Measurements from ENCODE around the gene ARHGAP6.

The ARHGAP6 gene

DNA sequence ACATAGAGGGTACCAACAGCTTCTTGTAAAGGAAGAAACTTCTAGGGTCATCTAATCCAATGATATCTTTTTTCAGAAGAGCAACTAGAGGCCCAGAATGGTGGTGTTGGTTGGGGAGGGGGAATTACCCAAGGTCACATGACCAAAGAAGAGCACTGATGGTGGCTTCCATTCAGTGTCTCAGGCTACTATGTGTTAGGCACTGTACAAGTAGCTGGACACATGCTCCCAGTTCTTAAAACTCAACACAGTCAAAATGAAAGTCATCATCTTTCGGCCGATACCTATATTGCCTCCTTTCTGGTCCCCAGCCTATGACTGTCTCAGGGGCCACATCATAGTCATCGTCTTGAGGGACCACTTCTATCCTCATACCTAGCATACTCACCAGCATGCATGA lies 88.1 kb downstream of the ARHGAP6 start:
- no peak overlapping the region for H3K4me3 ChIP-seq (ENCODE audit: low read depth, low read length)
- no peak for DNase-seq (ENCODE audit: low read depth)
- TF ChIP-seq, protein P1, sequence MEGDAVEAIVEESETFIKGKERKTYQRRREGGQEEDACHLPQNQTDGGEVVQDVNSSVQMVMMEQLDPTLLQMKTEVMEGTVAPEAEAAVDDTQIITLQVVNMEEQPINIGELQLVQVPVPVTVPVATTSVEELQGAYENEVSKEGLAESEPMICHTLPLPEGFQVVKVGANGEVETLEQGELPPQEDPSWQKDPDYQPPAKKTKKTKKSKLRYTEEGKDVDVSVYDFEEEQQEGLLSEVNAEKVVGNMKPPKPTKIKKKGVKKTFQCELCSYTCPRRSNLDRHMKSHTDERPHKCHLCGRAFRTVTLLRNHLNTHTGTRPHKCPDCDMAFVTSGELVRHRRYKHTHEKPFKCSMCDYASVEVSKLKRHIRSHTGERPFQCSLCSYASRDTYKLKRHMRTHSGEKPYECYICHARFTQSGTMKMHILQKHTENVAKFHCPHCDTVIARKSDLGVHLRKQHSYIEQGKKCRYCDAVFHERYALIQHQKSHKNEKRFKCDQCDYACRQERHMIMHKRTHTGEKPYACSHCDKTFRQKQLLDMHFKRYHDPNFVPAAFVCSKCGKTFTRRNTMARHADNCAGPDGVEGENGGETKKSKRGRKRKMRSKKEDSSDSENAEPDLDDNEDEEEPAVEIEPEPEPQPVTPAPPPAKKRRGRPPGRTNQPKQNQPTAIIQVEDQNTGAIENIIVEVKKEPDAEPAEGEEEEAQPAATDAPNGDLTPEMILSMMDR (IDR thresholded peaks at IDR 0.05; ENCODE audit: control insufficient read depth, extremely low read depth, insufficient read depth) = no peak

DNA sequence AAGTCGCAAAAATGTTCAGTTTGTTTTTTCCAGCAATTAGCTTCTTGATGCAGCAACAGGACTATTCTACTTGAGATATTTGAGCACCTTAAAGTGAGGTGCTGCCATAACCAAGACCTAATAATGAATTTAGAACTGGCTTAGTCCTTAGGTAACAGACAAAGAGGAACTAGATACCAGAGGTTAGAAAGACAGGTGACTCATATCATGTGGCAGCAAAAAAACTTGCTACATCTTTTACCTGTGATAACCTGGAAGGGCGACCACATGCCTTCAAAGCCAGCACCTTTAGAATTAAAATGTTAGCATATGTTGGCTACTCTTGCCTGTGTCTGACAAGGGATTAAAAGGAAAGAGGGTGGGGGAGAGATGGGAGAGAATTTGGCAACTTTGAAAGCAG lies 90.4 kb downstream of the ARHGAP6 start:
- DNase-seq (ENCODE audit: low read depth) = no peak
- TF ChIP-seq, protein P1 (IDR thresholded peaks at IDR 0.05; ENCODE audit: control insufficient read depth, extremely low read depth, insufficient read depth) = no peak
- H3K4me3 ChIP-seq (ENCODE audit: low read depth, low read length) = no peak overlapping the region

DNA sequence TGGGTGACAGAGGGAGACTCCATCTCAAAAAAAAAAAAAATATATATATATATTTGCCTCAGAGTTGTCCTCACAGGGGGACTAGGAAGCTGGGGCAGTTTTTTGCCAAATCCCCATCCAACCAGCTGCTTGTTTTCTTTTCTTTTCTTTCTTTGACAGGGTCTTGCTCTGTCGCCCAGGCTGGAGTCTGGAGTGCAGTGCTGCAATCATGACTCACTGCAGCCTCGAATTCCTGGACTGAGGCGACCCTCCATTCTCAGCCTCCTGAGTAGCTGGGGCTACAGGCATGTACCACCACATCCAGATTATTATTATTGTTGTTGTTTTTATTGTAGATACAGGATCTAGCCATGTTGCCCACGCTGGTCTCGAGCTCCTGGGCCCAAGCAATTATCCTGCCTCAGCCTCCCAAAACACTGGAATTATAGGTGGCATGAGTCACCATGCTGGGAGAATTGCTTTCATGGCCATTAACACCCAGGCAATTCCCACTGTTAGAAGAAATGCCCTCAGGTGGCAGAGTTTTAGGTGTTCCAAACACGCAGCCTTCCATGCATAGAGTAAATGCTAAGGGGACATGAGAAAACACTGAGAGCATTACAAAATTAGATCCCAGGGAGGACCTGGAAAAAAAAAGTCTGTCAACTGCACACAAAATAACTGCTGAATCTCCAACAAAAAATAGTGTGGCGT lies 98.0 kb downstream of the ARHGAP6 start:
- TF ChIP-seq, protein P1 (IDR thresholded peaks at IDR 0.05; ENCODE audit: control insufficient read depth, extremely low read depth, insufficient read depth) = no peak
- DNase-seq (ENCODE audit: low read depth) = no peak
- H3K4me3 ChIP-seq (ENCODE audit: low read depth, low read length) = no peak overlapping the region

DNA sequence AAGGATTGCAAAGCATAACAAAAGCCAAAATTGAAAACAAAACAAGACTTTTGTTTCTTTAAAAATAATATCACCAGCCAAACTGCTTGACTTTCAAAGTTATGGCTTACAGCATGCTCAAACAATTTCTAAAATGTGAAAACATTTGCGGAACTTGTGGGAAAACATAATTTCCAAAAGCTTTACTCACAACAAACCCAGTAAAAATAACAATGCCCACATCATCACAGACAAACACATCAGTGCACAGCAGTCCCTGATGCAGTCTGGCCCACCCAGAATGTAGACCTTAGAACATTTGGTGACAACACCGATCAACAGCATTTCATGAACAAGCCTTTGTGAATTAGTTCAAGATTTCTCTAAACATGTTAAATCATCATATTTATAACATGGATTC lies 98.9 kb downstream of the ARHGAP6 start:
- DNase-seq (ENCODE audit: low read depth) = no peak
- TF ChIP-seq, protein P1 (IDR thresholded peaks at IDR 0.05; ENCODE audit: control insufficient read depth, extremely low read depth, insufficient read depth) = no peak
- no peak overlapping the region for H3K4me3 ChIP-seq (ENCODE audit: low read depth, low read length)

DNA sequence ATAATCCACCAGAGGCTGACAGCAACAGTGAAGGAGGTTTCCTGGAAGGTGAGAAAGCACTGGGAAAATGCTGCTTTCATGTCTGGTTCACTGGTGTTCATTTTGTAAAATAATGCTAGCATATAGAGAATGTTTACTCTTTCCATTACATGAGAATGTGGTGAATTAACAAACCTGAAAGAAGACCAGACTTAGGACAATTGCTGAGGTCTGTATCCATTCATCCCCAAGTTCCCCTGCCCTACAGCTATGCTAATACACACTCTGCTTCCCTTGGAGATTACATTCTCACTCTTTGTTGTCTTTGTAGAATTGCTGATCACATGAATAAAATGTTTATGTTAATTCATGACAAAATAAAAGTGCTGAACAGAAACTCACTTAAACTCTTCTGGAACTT lies 99.5 kb downstream of the ARHGAP6 start:
- DNase-seq (ENCODE audit: low read depth) = no peak
- TF ChIP-seq, protein P1 (IDR thresholded peaks at IDR 0.05; ENCODE audit: control insufficient read depth, extremely low read depth, insufficient read depth) = no peak
- no peak overlapping the region for H3K4me3 ChIP-seq (ENCODE audit: low read depth, low read length)

DNA sequence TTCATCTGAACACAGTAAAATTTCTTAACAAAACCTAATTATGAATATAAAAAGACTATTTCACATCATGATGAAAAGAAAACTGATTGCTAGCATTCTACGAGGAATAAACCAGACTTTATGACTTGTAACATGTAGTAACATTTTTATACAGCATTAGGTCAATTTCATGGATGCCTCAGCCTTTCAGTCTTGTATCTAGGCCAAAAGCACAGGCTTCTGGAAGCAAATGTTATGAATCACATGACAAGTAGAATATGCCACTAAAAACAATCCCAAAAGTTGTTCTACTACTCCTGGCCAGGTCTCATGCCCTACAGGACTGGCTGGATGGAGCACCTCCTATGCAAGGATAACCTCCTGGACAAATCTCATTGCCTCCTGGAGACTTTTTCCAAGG lies 101.2 kb downstream of the ARHGAP6 start:
- TF ChIP-seq, protein P1 (IDR thresholded peaks at IDR 0.05; ENCODE audit: control insufficient read depth, extremely low read depth, insufficient read depth) = no peak
- H3K4me3 ChIP-seq (ENCODE audit: low read depth, low read length) = no peak overlapping the region
- DNase-seq (ENCODE audit: low read depth) = no peak

DNA sequence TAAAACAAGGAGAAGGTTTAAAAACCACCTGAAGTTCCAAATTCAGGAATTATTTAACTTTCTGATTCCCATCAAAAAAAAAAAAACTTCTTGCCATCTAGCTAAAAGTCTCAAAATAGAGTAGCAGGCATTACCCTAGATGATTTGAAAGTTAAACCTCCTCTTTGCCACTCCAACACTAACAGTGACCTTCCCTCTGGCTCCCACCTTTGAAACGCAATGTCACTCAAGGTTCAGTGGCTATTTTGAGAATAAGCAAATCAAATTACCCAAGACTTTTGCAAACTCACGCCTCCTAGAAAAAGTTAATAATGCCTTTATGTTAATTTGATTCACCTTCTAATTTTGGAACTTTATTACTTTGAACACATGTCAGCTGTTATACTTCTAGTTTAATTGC lies 103.2 kb downstream of the ARHGAP6 start:
- H3K4me3 ChIP-seq (ENCODE audit: low read depth, low read length) = no peak overlapping the region
- no peak for DNase-seq (ENCODE audit: low read depth)
- TF ChIP-seq, protein P1 (IDR thresholded peaks at IDR 0.05; ENCODE audit: control insufficient read depth, extremely low read depth, insufficient read depth) = no peak
